Measurements from ENCODE around the gene DNAH10. TPM values are rescaled to one million over a fixed set of nuclear protein-coding genes. Genes with fewer than 3 reads are reported as not detected.

Gene DNAH10, protein sequence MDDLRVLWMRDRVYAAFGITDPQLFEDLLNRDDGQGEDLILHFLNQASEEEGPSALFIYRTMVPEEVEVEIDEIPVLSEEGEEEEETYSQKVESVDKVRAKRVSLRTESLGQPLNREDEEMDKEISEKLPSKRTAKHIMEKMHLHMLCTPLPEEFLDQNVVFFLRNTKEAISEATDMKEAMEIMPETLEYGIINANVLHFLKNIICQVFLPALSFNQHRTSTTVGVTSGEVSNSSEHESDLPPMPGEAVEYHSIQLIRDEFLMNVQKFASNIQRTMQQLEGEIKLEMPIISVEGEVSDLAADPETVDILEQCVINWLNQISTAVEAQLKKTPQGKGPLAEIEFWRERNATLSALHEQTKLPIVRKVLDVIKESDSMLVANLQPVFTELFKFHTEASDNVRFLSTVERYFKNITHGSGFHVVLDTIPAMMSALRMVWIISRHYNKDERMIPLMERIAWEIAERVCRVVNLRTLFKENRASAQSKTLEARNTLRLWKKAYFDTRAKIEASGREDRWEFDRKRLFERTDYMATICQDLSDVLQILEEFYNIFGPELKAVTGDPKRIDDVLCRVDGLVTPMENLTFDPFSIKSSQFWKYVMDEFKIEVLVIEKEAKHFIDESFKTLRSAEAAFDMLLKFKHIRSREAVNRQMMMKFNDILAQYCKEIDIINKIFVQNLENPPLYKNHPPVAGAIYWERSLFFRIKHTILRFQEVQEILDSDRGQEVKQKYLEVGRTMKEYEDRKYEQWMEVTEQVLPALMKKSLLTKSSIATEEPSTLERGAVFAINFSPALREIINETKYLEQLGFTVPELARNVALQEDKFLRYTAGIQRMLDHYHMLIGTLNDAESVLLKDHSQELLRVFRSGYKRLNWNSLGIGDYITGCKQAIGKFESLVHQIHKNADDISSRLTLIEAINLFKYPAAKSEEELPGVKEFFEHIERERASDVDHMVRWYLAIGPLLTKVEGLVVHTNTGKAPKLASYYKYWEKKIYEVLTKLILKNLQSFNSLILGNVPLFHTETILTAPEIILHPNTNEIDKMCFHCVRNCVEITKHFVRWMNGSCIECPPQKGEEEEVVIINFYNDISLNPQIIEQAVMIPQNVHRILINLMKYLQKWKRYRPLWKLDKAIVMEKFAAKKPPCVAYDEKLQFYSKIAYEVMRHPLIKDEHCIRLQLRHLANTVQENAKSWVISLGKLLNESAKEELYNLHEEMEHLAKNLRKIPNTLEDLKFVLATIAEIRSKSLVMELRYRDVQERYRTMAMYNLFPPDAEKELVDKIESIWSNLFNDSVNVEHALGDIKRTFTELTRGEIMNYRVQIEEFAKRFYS (N-terminal part only)
- total RNA-seq, result under 1 TPM in 2 of 4 donors, not detected in 2; 0.14 to 0.20 TPM

DNA sequence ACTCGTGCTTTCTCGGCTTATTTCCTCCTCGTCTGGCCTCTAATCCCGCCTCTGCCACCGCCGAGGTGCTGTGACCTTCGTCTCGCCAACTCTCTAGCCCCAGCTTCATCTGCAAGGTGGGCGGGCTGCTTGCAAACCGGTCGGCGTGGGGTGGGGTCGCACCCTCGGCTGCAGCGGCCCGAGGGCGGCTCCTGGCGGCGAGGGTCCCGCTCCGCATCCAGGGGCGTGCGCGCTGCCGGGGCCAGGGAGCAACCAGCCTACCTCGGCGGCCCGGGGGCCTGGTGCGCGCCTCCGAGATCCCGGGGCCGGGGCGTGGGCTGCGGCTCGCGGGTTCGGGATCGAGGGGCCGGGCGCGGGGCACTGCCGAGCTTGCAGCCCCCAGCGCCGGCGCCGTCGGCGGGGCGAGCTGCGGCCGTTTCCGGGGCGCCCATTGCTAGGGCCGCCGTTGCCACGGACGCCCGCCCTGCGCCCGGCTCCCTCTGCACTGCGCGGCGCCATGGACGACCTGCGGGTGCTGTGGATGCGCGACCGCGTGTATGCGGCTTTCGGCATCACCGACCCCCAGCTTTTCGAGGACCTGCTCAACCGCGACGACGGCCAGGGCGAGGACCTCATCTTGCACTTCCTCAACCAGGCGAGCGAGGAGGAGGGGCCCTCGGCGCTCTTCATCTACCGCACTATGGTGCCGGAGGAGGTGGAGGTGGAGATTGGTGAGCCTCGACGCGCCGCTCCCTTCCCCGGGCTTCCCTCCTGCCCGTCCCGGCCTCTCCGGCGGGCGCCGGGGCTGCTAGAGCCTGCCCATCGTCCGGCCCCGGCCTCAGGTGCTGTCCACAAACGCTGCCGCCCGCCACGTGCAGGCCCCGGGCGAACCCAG is at the start of gene DNAH10:
Gene DNAH10, plus strand, starts transcription at position 461 of the 874 bp plus-strand sequence. Its CDS starts 36 bp downstream, at position 497.
- WGBS, 2 donors (ENCODE audit: low coverage in 1 of 2), result 4% methylated on average over 52 of the region's 105 CpGs; no CpG with 5 or more reads in 1 of the 2 donors
- H3K4me1 ChIP-seq, result peaks cover 6 to 19% (median 14%) of the 10 kb centered on the region in 4 donors
- in situ Hi-C loops (cut with MboI; ENCODE audit: low pct_ligation_motif_present in 1 of 4, low pct_unique_long_range_greater_than_20kb in 1 of 4, low sequenced_read_pairs in 3 of 4), result no loop called here
- H3K27ac ChIP-seq, result peak within 1 kb of the TSS in 3 of 4 donors; percentile 14 to 50 (median 25)
- H3K9me3 ChIP-seq, result no peaks in the 10 kb centered on the region
- DNase-seq, result peak; percentile 30
- H3K4me3 ChIP-seq, result peak within 1 kb of the TSS in 3 of 4 donors; percentile 41 to 57 (median 50)
- H3K36me3 ChIP-seq, result peaks cover 0 to 7% (median 3%) of the 10 kb centered on the region in 4 donors
- TF ChIP-seq POLR2A (IDR thresholded peaks at IDR 0.05) (no peak), CTCF (IDR thresholded peaks at IDR 0.05) (no peak), EP300 (IDR thresholded peaks at IDR 0.05; ENCODE audit: low read depth) (no peak), POLR2AphosphoS5 (IDR thresholded peaks at IDR 0.05) (no peak)
- intact Hi-C loops (cut with DNase I; ENCODE audit: low total_unique reads), result no loop called here
- peaks cover 23% of the 10 kb centered on the region for H3K27me3 ChIP-seq

DNA sequence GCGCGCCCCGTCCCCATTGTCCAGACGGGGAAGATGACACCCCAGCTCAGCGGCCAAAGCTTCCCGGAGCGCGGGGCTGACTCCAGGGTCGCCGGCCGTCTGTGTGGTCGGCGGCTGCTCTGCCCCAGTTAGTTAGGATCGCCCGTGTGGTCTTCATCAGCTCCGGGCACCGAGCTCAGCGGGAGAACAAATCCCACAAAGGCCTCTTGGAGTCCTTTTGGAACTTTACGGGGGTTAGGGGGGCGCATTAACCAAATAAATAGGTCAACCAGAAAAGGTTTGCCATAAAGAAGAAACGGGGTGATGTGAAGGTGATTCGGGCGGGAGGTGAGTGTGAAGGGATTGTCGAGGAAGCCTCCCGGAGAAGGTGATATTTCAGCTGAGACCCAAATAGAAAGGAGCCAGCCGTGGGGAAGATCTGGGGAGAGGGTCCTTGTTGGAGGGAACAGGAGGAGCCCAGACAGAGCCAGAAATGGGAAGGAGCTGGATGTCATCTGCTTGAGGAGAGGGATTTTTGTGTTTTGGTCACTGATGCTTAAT is 49.3 kb upstream of the DNAH10 start:
- Histone ChIP-seq H3K36me3 (no peaks in the 10 kb centered on the region), H3K27me3 (no peaks in the 10 kb centered on the region), H3K9me3 (no peaks in the 10 kb centered on the region), H3K4me1 (peaks cover 7 to 27% (median 21%) of the 10 kb centered on the region in 4 donors), H3K4me3 (peak overlapping the region; percentile 80 to 99 (median 88)), H3K27ac (peak overlapping the region; percentile 79 to 90 (median 85))
- in situ Hi-C loops (cut with MboI; ENCODE audit: low pct_ligation_motif_present in 1 of 4, low pct_unique_long_range_greater_than_20kb in 1 of 4, low sequenced_read_pairs in 3 of 4) (no loop called here), intact Hi-C loops (cut with DNase I; ENCODE audit: low total_unique reads) (no loop called here)
- no peak for DNase-seq
- 1 to 2% methylated on average over 7 to 26 of the region's 26 CpGs for WGBS, 2 donors (ENCODE audit: low coverage in 1 of 2)
- TF ChIP-seq CTCF (IDR thresholded peaks at IDR 0.05) (no peak), EP300 (IDR thresholded peaks at IDR 0.05; ENCODE audit: low read depth) (no peak), POLR2A (IDR thresholded peaks at IDR 0.05) (no peak), POLR2AphosphoS5 (IDR thresholded peaks at IDR 0.05) (no peak)

GRCh38 chr12:123713398-123713797 is 48.7 kb upstream of the DNAH10 start:
- WGBS, 2 donors (ENCODE audit: low coverage in 1 of 2), result 18% methylated on average over 6 of the region's 6 CpGs; no CpG with 5 or more reads in 1 of the 2 donors
- Histone ChIP-seq H3K36me3 (peaks cover 0 to 2% (median 0%) of the 10 kb centered on the region in 4 donors), H3K4me3 (peak overlapping the region in 3 of 4 donors; percentile 80 to 90 (median 87)), H3K9me3 (no peaks in the 10 kb centered on the region), H3K27ac (peak overlapping the region; percentile 79 to 90 (median 85)), H3K27me3 (no peaks in the 10 kb centered on the region), H3K4me1 (peaks cover 7 to 27% (median 21%) of the 10 kb centered on the region in 4 donors)
- in situ Hi-C loops (cut with MboI; ENCODE audit: low pct_ligation_motif_present in 1 of 4, low pct_unique_long_range_greater_than_20kb in 1 of 4, low sequenced_read_pairs in 3 of 4), result no loop called here
- intact Hi-C loops (cut with DNase I; ENCODE audit: low total_unique reads), result no loop called here
- TF ChIP-seq POLR2A (IDR thresholded peaks at IDR 0.05) (peak; percentile 35), POLR2AphosphoS5 (IDR thresholded peaks at IDR 0.05) (peak in 2 of 3 donors; percentile 36 to 58), EP300 (IDR thresholded peaks at IDR 0.05; ENCODE audit: low read depth) (no peak)
- DNase-seq, result peak; percentile 37
